Common myeloid progenitor, CD34-positive (primary cell): ENCODE data around the gene RAI2.

Source experiments
- CTCF ChIA-PET: fragments of 350-600 bp; sonication (Branson Sonifier 250); formaldehyde crosslinking; loops from one replicate; lab custom pipeline; 2021; ENCODE audit warnings: antibody characterized with exemption; lab: Charles Lee
- POLR2A ChIA-PET: fragments of 350-600 bp; sonication (Branson Sonifier 250); formaldehyde crosslinking; loops from one replicate; lab custom pipeline; 2021; ENCODE audit warnings: antibody characterized with exemption; lab: Charles Lee
- DNase-seq, 3 donors: peaks; one replicate each; pipeline versions ENCODE4 v3.0.0 to v3.0.0-alpha.2; 2013
- H3K27ac ChIP-seq, 2 experiments: 1 replicate in 1 of 2; 2 replicates in 1 of 2; pipeline ENCODE4 v1.7.0; 2013; ENCODE audit warnings: inconsistent platforms in 2 of 2, low read length in 2 of 2, mild to moderate bottlenecking in 2 of 2, low read depth in 1 of 2, moderate library complexity in 1 of 2; ENCODE audit not compliant: severe bottlenecking in 2 of 2, insufficient read depth in 1 of 2, poor library complexity in 1 of 2
- H3K27me3 ChIP-seq, 5 experiments: replicated peaks in 2 of 5; 1 replicate in 3 of 5; 2 replicates in 2 of 5; pipeline versions ENCODE4 v1.6.1 to v1.7.0; 2013; ENCODE audit warnings: low read length in 4 of 5, mild to moderate bottlenecking in 2 of 5, moderate library complexity in 2 of 5, inconsistent platforms in 1 of 5; ENCODE audit not compliant: insufficient read depth in 5 of 5, control insufficient read depth in 4 of 5
- H3K36me3 ChIP-seq, 4 experiments: 1 replicate in 2 of 4; 2 replicates in 2 of 4; pipeline versions ENCODE4 v1.6.1 to v1.7.0; 2013; ENCODE audit warnings: low read length in 3 of 4, control low read depth in 1 of 4, mild to moderate bottlenecking in 1 of 4; ENCODE audit not compliant: control insufficient read depth in 4 of 4, insufficient read depth in 4 of 4
- H3K4me1 ChIP-seq, 4 experiments: 1 replicate in 3 of 4; 2 replicates in 1 of 4; pipeline versions ENCODE4 v1.6.1 to v1.7.1; 2013; ENCODE audit warnings: low read length in 3 of 4, mild to moderate bottlenecking in 3 of 4, control low read depth in 1 of 4, inconsistent platforms in 1 of 4, moderate library complexity in 1 of 4; ENCODE audit not compliant: control insufficient read depth in 4 of 4, insufficient read depth in 4 of 4; ENCODE audit errors: control extremely low read depth in 1 of 4
- H3K4me3 ChIP-seq, 7 experiments: 1 replicate in 4 of 7; 2 replicates in 3 of 7; pipeline versions ENCODE4 v1.5.1 to v1.7.0; 2013; ENCODE audit warnings: mild to moderate bottlenecking in 7 of 7, low read length in 6 of 7, moderate library complexity in 6 of 7, inconsistent platforms in 2 of 7, low read depth in 2 of 7, control low read depth in 1 of 7; ENCODE audit not compliant: insufficient read depth in 4 of 7, control insufficient read depth in 1 of 7; ENCODE audit errors: extremely low read depth in 1 of 7
- H3K9me3 ChIP-seq, 5 experiments: 1 replicate in 4 of 5; 2 replicates in 1 of 5; pipeline versions ENCODE4 v1.6.1 to v1.7.1; 2013; ENCODE audit warnings: low read length in 4 of 5, mild to moderate bottlenecking in 2 of 5, inconsistent platforms in 1 of 5, low read depth in 1 of 5, moderate library complexity in 1 of 5; ENCODE audit not compliant: control insufficient read depth in 4 of 5, insufficient read depth in 2 of 5; ENCODE audit errors: control extremely low read depth in 1 of 5
- WGBS: methylation state at CpG from one replicate; pipeline ENCODE4 v1.1.5; 2013; ENCODE audit not compliant: insufficient coverage; 5-methylcytosine and 5-hydroxymethylcytosine counted together

The RAI2 gene

DNA sequence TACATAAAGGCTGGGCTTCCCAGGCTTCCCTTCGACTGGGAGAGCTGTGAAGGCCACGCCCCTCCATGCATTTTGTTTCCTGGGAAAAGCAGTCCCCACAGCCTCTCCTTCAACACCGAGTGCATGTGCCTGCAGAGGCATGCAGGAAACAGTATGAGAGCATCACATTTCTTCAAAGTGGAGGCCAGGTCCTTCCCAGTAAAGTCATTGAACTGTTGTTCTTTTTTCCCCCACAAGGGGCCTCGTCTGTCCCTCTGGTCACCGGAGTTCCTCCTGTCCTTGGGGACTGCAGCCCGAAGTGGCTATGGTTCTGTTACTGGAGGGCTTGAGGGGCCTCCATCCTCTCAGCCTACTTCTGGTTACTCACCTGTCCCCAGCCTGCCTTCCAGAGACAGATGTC is 56.0 kb downstream of the RAI2 start:
- Histone ChIP-seq H3K9me3 (no peaks in the 10 kb centered on the region), H3K27me3 (no peaks in the 10 kb centered on the region), H3K4me1 (no peaks in the 10 kb centered on the region), H3K36me3 (no peaks in the 10 kb centered on the region), H3K27ac (no peak overlapping the region), H3K4me3 (no peak overlapping the region)
- WGBS, result 46% methylated on average over 6 of the region's 6 CpGs
- CTCF ChIA-PET, result no interaction called here
- DNase-seq, result no peak
- POLR2A ChIA-PET, result no interaction called here

DNA sequence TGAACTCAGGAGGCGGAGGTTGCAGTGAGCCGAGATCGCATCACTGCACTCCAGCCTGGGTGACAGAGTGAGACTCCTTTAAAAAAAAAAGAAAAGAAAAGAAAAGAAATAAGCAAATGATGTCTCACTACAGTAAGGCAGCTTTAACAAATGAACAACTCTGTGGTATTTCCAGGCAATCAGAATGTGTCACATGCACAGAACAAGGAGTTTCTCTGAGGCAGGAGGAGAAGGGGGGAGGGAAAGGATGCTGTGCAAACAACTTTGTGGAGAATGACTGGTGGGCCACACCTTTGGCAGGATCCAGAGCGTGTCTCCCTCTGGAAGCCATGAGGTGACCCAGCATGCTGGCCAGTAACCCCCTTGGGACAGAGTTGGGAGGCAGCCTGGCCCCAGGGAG is 57.6 kb downstream of the RAI2 start:
- H3K27ac ChIP-seq, result no peak overlapping the region
- no peaks in the 10 kb centered on the region for H3K27me3 ChIP-seq
- H3K4me1 ChIP-seq, result peaks cover 0 to 3% (median under 1%) of the 10 kb centered on the region in 4 experiments
- POLR2A ChIA-PET, result no interaction called here
- CTCF ChIA-PET, result no interaction called here
- DNase-seq, result no peak
- H3K36me3 ChIP-seq, result no peaks in the 10 kb centered on the region
- H3K4me3 ChIP-seq, result no peak overlapping the region
- no peaks in the 10 kb centered on the region for H3K9me3 ChIP-seq
- WGBS, result 82% methylated on average over 2 of the region's 4 CpGs

GRCh38 chrX:17802756-17803155 is 58.3 kb downstream of the RAI2 start:
- Histone ChIP-seq H3K27ac (no peak overlapping the region), H3K4me3 (no peak overlapping the region), H3K4me1 (peaks cover 0 to 10% (median 2%) of the 10 kb centered on the region in 4 experiments), H3K27me3 (peaks cover 0 to under 1% (median 0%) of the 10 kb centered on the region in 5 experiments), H3K9me3 (no peaks in the 10 kb centered on the region), H3K36me3 (no peaks in the 10 kb centered on the region)
- DNase-seq, result no peak
- CTCF ChIA-PET, result no interaction called here
- POLR2A ChIA-PET, result interaction anchor here (0.6 kb wide), 1 partner anchor 398 kb away, joined by 3 read pairs; no protein-coding TSS in a partner anchor
- 89% methylated on average over 6 of the region's 7 CpGs for WGBS

DNA sequence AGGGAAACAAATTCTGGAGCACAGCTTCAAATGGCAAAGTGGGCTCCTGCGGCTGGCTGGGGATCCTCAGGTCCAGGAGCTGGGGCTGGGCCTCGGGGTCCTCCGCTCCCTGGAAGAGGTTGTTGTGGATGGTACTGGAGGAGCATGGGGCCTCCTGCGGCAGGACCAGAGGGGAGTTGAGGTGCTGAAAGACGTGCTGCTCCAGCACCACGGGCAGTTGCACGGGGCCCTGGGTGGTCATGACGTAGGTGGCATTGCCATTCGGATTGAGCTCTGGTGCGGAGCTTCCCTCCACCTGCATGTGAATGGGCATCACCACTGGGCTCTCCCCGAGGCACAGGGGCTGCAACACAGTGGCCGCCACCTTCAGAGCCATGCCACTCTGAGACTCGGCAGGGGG is 59.7 kb downstream of the RAI2 start:
- WGBS, result 97% methylated on average over 12 of the region's 13 CpGs
- no peak for DNase-seq
- Histone ChIP-seq H3K36me3 (no peaks in the 10 kb centered on the region), H3K4me1 (peaks cover 0 to 12% (median 2%) of the 10 kb centered on the region in 4 experiments), H3K27ac (no peak overlapping the region), H3K27me3 (peaks cover 0 to 3% (median 0%) of the 10 kb centered on the region in 5 experiments), H3K4me3 (no peak overlapping the region), H3K9me3 (no peaks in the 10 kb centered on the region)
- ChIA-PET POLR2A (no interaction called here), CTCF (interaction anchor here (1.1 kb wide), 1 partner anchor 14 kb away, joined by 3 read pairs; no protein-coding TSS in a partner anchor)

- ChIA-PET CTCF (no interaction called here), POLR2A (no interaction called here)
- peak in 2 of 3 donors; percentile 19 to 31 for DNase-seq
- Histone ChIP-seq H3K27me3 (peaks cover 0 to 3% (median 0%) of the 10 kb centered on the region in 5 experiments), H3K9me3 (no peaks in the 10 kb centered on the region), H3K4me3 (no peak overlapping the region), H3K4me1 (peaks cover 0 to 12% (median 2%) of the 10 kb centered on the region in 4 experiments), H3K36me3 (no peaks in the 10 kb centered on the region), H3K27ac (no peak overlapping the region)
- 100% methylated on average over 2 of the region's 4 CpGs for WGBS
Measured at GRCh38 chrX:17798921-17799320, 62.2 kb downstream of the RAI2 start.

DNA sequence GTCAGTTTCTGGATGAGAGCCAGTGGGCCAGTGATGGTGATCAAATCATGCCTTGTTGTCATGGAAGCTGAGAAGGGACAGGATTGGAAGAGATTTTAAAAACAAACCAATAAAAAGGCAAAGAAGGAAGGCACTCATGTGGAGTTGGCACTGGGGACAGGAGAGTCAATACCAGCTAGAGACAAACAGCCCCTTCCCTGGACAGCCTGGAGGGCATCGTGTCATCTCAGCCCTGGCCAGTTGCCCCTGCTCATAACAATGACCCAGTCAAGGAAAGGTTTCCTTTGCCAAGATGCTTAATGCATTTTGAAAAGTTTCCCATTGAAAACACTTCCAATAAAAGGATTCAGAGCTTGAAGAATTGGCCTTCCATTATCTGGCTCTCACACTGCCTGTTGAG is 68.3 kb downstream of the RAI2 start:
- Histone ChIP-seq H3K36me3 (no peaks in the 10 kb centered on the region), H3K9me3 (no peaks in the 10 kb centered on the region), H3K4me1 (peaks cover 0 to 2% (median 0%) of the 10 kb centered on the region in 4 experiments), H3K4me3 (no peak overlapping the region), H3K27me3 (peaks cover 0 to 14% (median 0%) of the 10 kb centered on the region in 5 experiments), H3K27ac (no peak overlapping the region)
- 78% methylated on average over 1 of the region's 1 CpG for WGBS
- CTCF ChIA-PET, result interaction anchor here (1.3 kb wide), 1 partner anchor 20 kb away, joined by 4 read pairs; no protein-coding TSS in a partner anchor
- POLR2A ChIA-PET, result no interaction called here
- no peak for DNase-seq

DNA sequence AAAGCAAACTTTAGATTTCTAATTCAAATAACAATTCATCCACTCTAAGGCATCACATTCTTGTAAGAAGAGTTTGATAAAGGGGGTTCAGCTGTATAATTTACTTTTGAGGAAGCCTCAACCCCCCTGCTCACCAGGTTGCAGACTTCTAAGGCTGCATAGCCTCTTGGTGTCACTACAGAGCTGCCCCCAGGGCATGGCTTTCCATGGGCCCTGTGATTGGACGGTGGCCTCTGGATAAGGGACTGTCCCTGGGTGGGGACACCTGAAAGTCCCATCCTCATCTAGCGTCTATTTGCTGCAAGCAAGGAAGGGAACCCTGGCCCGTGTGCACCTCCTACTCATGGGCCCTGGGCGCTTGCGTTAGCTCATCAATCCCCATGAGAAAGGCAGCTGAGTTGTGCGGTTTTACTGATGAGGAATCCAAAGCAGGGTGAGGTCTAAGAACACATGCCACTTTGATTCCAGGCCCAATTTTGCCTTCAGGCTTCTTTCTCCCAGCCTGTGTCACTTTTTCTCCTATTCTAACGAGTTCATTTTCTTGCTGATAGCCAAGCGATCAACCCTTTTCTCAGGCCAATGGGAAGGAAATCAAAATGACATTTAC is 72.0 kb downstream of the RAI2 start:
- ChIA-PET POLR2A (no interaction called here), CTCF (interaction anchor here (1.3 kb wide), 1 partner anchor 586 kb away, joined by 4 read pairs; no protein-coding TSS in a partner anchor)
- Histone ChIP-seq H3K9me3 (no peaks in the 10 kb centered on the region), H3K4me3 (no peak overlapping the region), H3K4me1 (no peaks in the 10 kb centered on the region), H3K27me3 (peaks cover 0 to 10% (median 0%) of the 10 kb centered on the region in 5 experiments), H3K36me3 (no peaks in the 10 kb centered on the region), H3K27ac (no peak overlapping the region)
- no peak for DNase-seq
- 81% methylated on average over 7 of the region's 8 CpGs for WGBS
